Neutrophil (primary cell): ENCODE measurements around the gene TSPAN8.
"Not testable (repeated sequence)": the region's sequence is repeated elsewhere in the genome, so short reads cannot be mapped to it uniquely, and the experiment has no call there.

Experiments
- H3K27ac ChIP-seq: fragments of 200-600 bp; sonication (generic); 2 replicates; pipeline ENCODE4 v1.5.1; 2016; ENCODE audit warnings: mild to moderate bottlenecking, moderate library complexity
- H3K27me3 ChIP-seq: fragments of 200-600 bp; sonication (generic); 2 replicates; pipeline ENCODE4 v1.6.0; 2016; ENCODE audit warnings: mild to moderate bottlenecking
- H3K36me3 ChIP-seq: fragments of 200-600 bp; sonication (generic); 2 replicates; pipeline ENCODE4 v1.5.1; 2017
- H3K4me1 ChIP-seq, 2 experiments: fragments of 200-600 bp in 1 of 2; sonication (generic) in 1 of 2; 1 replicate in 1 of 2; 2 replicates in 1 of 2; pipeline versions ENCODE4 v1.5.1 to v1.6.1; 2013 to 2016; ENCODE audit warnings: low read depth in 1 of 2, low read length in 1 of 2, mild to moderate bottlenecking in 1 of 2, moderate library complexity in 1 of 2; ENCODE audit not compliant: control insufficient read depth in 1 of 2, insufficient read depth in 1 of 2
- H3K4me3 ChIP-seq, 2 experiments: fragments of 200-600 bp in 1 of 2; sonication (generic) in 1 of 2; 1 replicate in 1 of 2; 2 replicates in 1 of 2; pipeline ENCODE4 v1.5.1; 2013 to 2016; ENCODE audit warnings: low read depth in 1 of 2, low read length in 1 of 2, mild to moderate bottlenecking in 1 of 2, moderate library complexity in 1 of 2
- H3K9me3 ChIP-seq: fragments of 200-600 bp; sonication (generic); 2 replicates; pipeline ENCODE4 v1.5.1; 2016
- CTCF ChIP-seq: fragments of 200-600 bp; sonication (generic); IDR thresholded peaks from 2 replicates; pipeline ENCODE4 v1.5.1; 2016; ENCODE audit warnings: antibody characterized with exemption

The TSPAN8 gene

GRCh38 chr12:71159878-71160277, 2.1 kb upstream of the TSPAN8 start:
- no peak overlapping the region for H3K27ac ChIP-seq
- no peak for TF ChIP-seq CTCF
- no peaks in the 10 kb centered on the region for H3K9me3 ChIP-seq
- H3K27me3 ChIP-seq, result no peaks in the 10 kb centered on the region
- H3K4me3 ChIP-seq, result no peak overlapping the region
- no peaks in the 10 kb centered on the region for H3K4me1 ChIP-seq
- H3K36me3 ChIP-seq, result no peaks in the 10 kb centered on the region

GRCh38 chr12:71159264-71159663, 1.5 kb upstream of the TSPAN8 start:
- TF ChIP-seq CTCF, result no peak
- Histone ChIP-seq H3K4me3 (no peak overlapping the region), H3K9me3 (no peaks in the 10 kb centered on the region), H3K4me1 (no peaks in the 10 kb centered on the region), H3K36me3 (no peaks in the 10 kb centered on the region), H3K27me3 (no peaks in the 10 kb centered on the region), H3K27ac (no peak overlapping the region)

- no peak overlapping the region for H3K27ac ChIP-seq
- H3K4me1 ChIP-seq, result no peaks in the 10 kb centered on the region
- H3K4me3 ChIP-seq, result no peak overlapping the region
- no peaks in the 10 kb centered on the region for H3K36me3 ChIP-seq
- TF ChIP-seq CTCF, result no peak
- no peaks in the 10 kb centered on the region for H3K9me3 ChIP-seq
- no peaks in the 10 kb centered on the region for H3K27me3 ChIP-seq
Observed at GRCh38 chr12:71158361-71158882, 623 bp upstream of the TSPAN8 start.

GRCh38 chr12:71155225-71155624, 2.6 kb downstream of the TSPAN8 start:
- no peak overlapping the region for H3K4me3 ChIP-seq
- no peak for TF ChIP-seq CTCF
- no peaks in the 10 kb centered on the region for H3K36me3 ChIP-seq
- no peaks in the 10 kb centered on the region for H3K4me1 ChIP-seq
- no peaks in the 10 kb centered on the region for H3K27me3 ChIP-seq
- no peak overlapping the region for H3K27ac ChIP-seq
- H3K9me3 ChIP-seq, result no peaks in the 10 kb centered on the region

GRCh38 chr12:71152851-71153250, 4.9 kb downstream of the TSPAN8 start:
- Histone ChIP-seq H3K27ac (no peak overlapping the region), H3K9me3 (no peaks in the 10 kb centered on the region), H3K36me3 (no peaks in the 10 kb centered on the region), H3K27me3 (no peaks in the 10 kb centered on the region), H3K4me3 (no peak overlapping the region), H3K4me1 (no peaks in the 10 kb centered on the region)
- TF ChIP-seq CTCF, result no peak

GRCh38 chr12:71150041-71150440, 7.8 kb downstream of the TSPAN8 start:
- H3K27ac ChIP-seq, H3K36me3 ChIP-seq, H3K27me3 ChIP-seq, H3K4me1 ChIP-seq, H3K9me3 ChIP-seq, H3K4me3 ChIP-seq: not testable (repeated sequence)
